Spleen (tissue), 7 donors: ENCODE data around the gene PKNOX1.

Experiments used
- POLR2AphosphoS5 ChIP-seq, 3 donors: sonication (generic); formaldehyde crosslinking; IDR thresholded peaks; one replicate each; pipeline ENCODE4 v1.5.1; 2017; ENCODE audit warnings: antibody characterized with exemption in 3 of 3
- TF ChIP-seq, protein P1 (sequence below), 11 experiments: fragments of 200-600 bp in 7 of 11; fragments of 450-650 bp in 4 of 11; sonication (generic) in 4 of 11; IDR thresholded peaks in 8 of 11; conservative IDR thresholded peaks in 3 of 11; 1 replicate in 7 of 11; 2 replicates in 4 of 11; pipeline versions ENCODE4 v1.4.0 to v1.8.0; 2016 to 2021; ENCODE audit warnings: antibody characterized with exemption in 11 of 11, inconsistent platforms in 4 of 11, mild to moderate bottlenecking in 1 of 11
- donor health status: DM: no; HTN: no; CAD: no; lungs with moderate emphysema.
- donor health status: DM: no; HTN: no; CAD: no.
- donor health status: DM: no; HTN: no; CAD: no.

- TF ChIP-seq, protein P1, sequence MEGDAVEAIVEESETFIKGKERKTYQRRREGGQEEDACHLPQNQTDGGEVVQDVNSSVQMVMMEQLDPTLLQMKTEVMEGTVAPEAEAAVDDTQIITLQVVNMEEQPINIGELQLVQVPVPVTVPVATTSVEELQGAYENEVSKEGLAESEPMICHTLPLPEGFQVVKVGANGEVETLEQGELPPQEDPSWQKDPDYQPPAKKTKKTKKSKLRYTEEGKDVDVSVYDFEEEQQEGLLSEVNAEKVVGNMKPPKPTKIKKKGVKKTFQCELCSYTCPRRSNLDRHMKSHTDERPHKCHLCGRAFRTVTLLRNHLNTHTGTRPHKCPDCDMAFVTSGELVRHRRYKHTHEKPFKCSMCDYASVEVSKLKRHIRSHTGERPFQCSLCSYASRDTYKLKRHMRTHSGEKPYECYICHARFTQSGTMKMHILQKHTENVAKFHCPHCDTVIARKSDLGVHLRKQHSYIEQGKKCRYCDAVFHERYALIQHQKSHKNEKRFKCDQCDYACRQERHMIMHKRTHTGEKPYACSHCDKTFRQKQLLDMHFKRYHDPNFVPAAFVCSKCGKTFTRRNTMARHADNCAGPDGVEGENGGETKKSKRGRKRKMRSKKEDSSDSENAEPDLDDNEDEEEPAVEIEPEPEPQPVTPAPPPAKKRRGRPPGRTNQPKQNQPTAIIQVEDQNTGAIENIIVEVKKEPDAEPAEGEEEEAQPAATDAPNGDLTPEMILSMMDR (IDR thresholded peaks at IDR 0.05 in 8 of 11, conservative IDR thresholded peaks at IDR 0.05 in 3 of 11), result no peak
- no peak for TF ChIP-seq POLR2AphosphoS5 (IDR thresholded peaks at IDR 0.05)
Observed at GRCh38 chr21:43034101-43034500, 59.7 kb downstream of the PKNOX1 start.
